ENCODE data around the gene ACTL7A. TPM values are rescaled to one million over a fixed set of nuclear protein-coding genes. Genes with fewer than 3 reads are reported as not detected.

ACTL7A gene
- polyA plus RNA-seq, 2 of the 4 experiments (the other 2 are of a cell fraction), result not detected

DNA sequence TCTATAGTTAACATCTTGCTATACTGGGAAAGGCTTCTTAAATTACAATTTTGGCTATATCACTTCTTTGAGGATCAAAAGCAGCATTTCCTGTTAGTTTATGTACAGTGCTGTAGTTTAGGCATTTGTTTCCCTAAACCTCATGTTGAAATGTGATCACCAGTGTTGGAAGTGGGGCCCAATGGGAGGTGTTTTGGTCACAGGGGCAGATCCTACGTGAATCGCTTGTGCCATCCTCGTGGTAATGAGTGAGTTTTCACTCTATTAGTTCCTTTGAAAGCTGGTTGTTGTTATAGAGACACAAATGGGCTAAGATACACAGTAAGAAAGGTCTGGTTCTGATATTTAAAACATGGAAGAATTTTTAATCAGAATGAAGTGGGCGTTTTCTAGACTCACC, 5.8 kb downstream of the ACTL7A start:
- H3K4me1 ChIP-seq, result peaks cover 14% of the 10 kb centered on the region
- H3K4me3 ChIP-seq, result no peak overlapping the region
- ChIA-PET CTCF (interaction anchor here (1.9 kb wide), 1 partner anchor 10 kb away, joined by 6 read pairs; no protein-coding TSS in a partner anchor), POLR2A (no interaction called here)
- FAIRE-seq (no peak), DNase-seq (ENCODE audit: low read depth in 1 of 2, low spot score in 1 of 2) (no peak), ATAC-seq (no peak)
- H3K9me3 ChIP-seq, result peaks cover 9% of the 10 kb centered on the region
- 94% methylated on average over 4 of the region's 4 CpGs for WGBS (ENCODE audit: missing lambda C conversion rate)
- no peak overlapping the region for H3K27ac ChIP-seq
- H3K4me2 ChIP-seq, result no peak overlapping the region
- TF ChIP-seq JUNB (IDR thresholded peaks at IDR 0.05) (no peak), ESRRA (IDR thresholded peaks at IDR 0.05; ENCODE audit: borderline replicate concordance, low read length) (no peak), NPAS2 (CRISPR knock-in tag; IDR thresholded peaks at IDR 0.05; ENCODE audit: borderline replicate concordance) (no peak), MYC (IDR thresholded peaks at IDR 0.05; ENCODE audit: borderline replicate concordance, low read length) (no peak), BHLHE40 (IDR thresholded peaks at IDR 0.05; ENCODE audit: low read depth, low read length) (no peak), POLR2A (IDR thresholded peaks at IDR 0.05; ENCODE audit: low read length) (no peak), TFCP2L1 (CRISPR knock-in tag; IDR thresholded peaks at IDR 0.05) (no peak), MAZ (IDR thresholded peaks at IDR 0.05; ENCODE audit: borderline replicate concordance, low read depth, low read length) (no peak), RCOR1 (IDR thresholded peaks at IDR 0.05; ENCODE audit: low read depth, low read length) (no peak), RARB (CRISPR knock-in tag; IDR thresholded peaks at IDR 0.05) (no peak), ZNF302 (CRISPR knock-in tag; IDR thresholded peaks at IDR 0.05) (no peak)
- TF ChIP-seq, protein P1, sequence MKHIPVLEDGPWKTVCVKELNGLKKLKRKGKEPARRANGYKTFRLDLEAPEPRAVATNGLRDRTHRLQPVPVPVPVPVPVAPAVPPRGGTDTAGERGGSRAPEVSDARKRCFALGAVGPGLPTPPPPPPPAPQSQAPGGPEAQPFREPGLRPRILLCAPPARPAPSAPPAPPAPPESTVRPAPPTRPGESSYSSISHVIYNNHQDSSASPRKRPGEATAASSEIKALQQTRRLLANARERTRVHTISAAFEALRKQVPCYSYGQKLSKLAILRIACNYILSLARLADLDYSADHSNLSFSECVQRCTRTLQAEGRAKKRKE (CRISPR knock-in tag; IDR thresholded peaks at IDR 0.05; ENCODE audit: low read depth), result no peak

DNA sequence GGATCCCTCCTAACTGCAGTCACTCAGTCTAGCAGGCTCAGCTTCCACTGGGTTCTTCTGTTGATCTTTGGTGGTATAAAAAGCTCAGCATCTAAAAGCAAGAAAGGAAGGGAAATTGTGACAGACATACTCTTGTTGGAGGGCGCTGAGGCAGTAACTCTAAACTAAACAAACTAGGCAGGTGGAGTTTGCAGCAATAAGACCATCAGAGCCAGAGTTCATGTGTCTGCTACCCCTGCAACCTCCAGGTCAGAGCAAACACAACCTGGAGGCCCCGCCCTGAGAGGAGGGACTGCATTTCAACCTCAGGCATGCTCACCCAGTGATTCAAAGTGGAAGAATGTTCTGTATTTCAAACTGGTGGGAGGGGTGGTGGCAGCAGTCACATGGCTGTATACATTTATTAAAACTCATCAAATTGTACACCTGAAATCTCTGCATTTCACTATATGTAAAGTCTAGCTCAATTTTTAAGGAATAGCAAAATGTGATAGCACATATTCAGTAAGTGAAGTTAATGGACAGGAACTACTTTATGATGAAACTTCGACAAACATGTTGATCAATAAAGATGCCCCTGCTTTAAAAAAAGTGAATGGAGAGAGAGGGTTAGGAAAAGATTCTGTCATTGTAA, 7.1 kb downstream of the ACTL7A start:
- ChIA-PET POLR2A (no interaction called here), CTCF (interaction anchor here (0.8 to 1.9 kb wide), 3 partner anchors 8 to 82 kb away, joined by 3 to 6 read pairs (median 4); no protein-coding TSS in a partner anchor)
- 78% methylated on average over 3 of the region's 3 CpGs for WGBS (ENCODE audit: missing lambda C conversion rate)
- DNase-seq (ENCODE audit: low read depth in 1 of 2, low spot score in 1 of 2) (peak; percentile 22 to 42), ATAC-seq (peak; percentile 75 to 86; a peak in 4 of 6 replicates), FAIRE-seq (no peak)
- no peak for TF ChIP-seq FOSB (CRISPR knock-in tag; IDR thresholded peaks at IDR 0.05)
- Histone ChIP-seq H3K4me3 (no peak overlapping the region), H3K27ac (peak overlapping the region; percentile 31 to 42; a peak in 2 of 6 replicates), H3K4me2 (peak overlapping the region; percentile 9; the same call in 2 of the 3 replicates), H3K9me3 (peaks cover 9% of the 10 kb centered on the region), H3K4me1 (peaks cover 14% of the 10 kb centered on the region)

DNA sequence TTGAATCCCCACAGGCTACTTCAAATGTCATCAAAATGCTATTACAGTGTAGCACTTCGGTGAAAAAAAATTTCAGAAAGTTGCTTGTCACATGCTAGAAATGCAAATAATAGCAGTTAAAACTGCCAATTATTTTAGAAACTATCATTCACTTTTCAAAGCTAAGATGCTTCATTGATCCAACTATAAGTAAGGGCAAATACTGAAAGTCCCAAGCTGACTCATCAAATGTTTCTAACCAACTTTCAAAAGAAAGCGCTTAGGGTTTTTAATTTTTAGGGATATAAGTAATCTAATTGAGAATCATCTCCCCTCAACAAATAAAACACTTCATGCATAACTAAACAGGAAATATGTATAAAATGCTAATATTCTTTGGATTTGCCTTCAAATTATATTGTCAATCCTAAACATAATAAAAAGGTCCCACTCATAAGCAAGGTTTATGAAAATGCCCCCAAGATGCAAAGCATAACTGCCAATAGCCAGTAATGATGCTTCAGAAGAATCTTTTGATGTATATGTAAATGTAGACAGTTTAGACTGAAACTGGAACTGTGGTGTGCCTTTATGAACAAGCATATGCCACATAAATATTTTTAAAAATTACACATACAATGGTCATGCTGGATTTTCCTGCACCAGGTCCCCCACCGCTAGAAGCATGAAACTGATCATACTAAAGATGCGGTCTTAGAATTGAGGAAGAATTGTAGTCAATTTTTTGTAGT, 12.2 kb downstream of the ACTL7A start:
- Histone ChIP-seq H3K4me1 (peaks cover 8% of the 10 kb centered on the region), H3K4me2 (no peak overlapping the region), H3K4me3 (no peak overlapping the region), H3K9me3 (peaks cover 9% of the 10 kb centered on the region), H3K27ac (no peak overlapping the region)
- WGBS (ENCODE audit: missing lambda C conversion rate), result 95% methylated on average over 4 of the region's 4 CpGs
- ATAC-seq (no peak), FAIRE-seq (no peak), DNase-seq (ENCODE audit: low read depth in 1 of 2, low spot score in 1 of 2) (no peak)
- TF ChIP-seq, protein P2, sequence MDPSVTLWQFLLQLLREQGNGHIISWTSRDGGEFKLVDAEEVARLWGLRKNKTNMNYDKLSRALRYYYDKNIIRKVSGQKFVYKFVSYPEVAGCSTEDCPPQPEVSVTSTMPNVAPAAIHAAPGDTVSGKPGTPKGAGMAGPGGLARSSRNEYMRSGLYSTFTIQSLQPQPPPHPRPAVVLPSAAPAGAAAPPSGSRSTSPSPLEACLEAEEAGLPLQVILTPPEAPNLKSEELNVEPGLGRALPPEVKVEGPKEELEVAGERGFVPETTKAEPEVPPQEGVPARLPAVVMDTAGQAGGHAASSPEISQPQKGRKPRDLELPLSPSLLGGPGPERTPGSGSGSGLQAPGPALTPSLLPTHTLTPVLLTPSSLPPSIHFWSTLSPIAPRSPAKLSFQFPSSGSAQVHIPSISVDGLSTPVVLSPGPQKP (IDR thresholded peaks at IDR 0.05; ENCODE audit: low read depth, low read length), result no peak
- no peak for TF ChIP-seq RNF2 (IDR thresholded peaks at IDR 0.05; ENCODE audit: borderline replicate concordance, low read depth)
- TF ChIP-seq ESRRA (IDR thresholded peaks at IDR 0.05; ENCODE audit: borderline replicate concordance, low read length), result no peak
- TF ChIP-seq JUNB (IDR thresholded peaks at IDR 0.05), result no peak
- no peak for TF ChIP-seq GATA3 (IDR thresholded peaks at IDR 0.05; ENCODE audit: borderline replicate concordance)
- no peak for TF ChIP-seq CEBPB (IDR thresholded peaks at IDR 0.05)
- ChIA-PET POLR2A (no interaction called here), CTCF (no interaction called here)

Data from A549 (cell line).